HG02970 (cell line): ENCODE data around the gene FAM187B.
"Not testable (repeated sequence)": the region's sequence is repeated elsewhere in the genome, so short reads cannot be mapped to it uniquely, and the experiment has no call there.

ENCODE experiments used
- ATAC-seq: cut with Tn5 transposase; IDR thresholded peaks from one replicate; pipeline ENCODE4 v1.9.1; 2021; ENCODE audit warnings: mild to moderate bottlenecking, moderate library complexity, moderate number of reproducible peaks; ENCODE audit not compliant: unreplicated experiment, low FRiP score

FAM187B gene

GRCh38 chr19:35216016-35216832 lies 12.3 kb downstream of the FAM187B start:
- ATAC-seq = no peak

GRCh38 chr19:35214766-35215422 lies 13.6 kb downstream of the FAM187B start:
- no peak for ATAC-seq

- ATAC-seq = peak; percentile 54
These were observed 14.6 kb downstream of the FAM187B start for GRCh38 chr19:35213663-35214632.

DNA sequence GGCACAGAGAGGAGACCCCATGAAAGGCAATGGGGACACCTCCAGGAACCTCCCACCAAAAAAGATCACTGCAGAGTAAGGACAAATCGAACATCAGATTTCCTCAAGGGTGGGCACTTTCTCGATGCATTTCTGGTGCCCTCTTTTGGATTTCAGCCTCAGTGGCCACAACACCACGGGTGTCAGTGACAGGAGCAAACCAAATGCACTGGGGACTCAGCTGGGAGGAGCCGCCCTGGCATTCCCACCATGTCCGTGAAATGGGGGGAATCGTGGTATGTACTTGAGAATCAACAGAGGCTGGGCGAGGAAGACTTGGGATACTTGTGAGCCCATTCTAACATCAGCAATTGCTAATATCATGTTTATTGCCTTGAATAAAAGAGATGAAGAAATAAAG lies 16.3 kb downstream of the FAM187B start:
- ATAC-seq = no peak

- no peak for ATAC-seq
These were observed 16.9 kb downstream of the FAM187B start for GRCh38 chr19:35211545-35212230.

GRCh38 chr19:35209646-35210045 lies 18.9 kb downstream of the FAM187B start:
- no peak for ATAC-seq

GRCh38 chr19:35208121-35208520 lies 20.4 kb downstream of the FAM187B start:
- no peak for ATAC-seq

DNA sequence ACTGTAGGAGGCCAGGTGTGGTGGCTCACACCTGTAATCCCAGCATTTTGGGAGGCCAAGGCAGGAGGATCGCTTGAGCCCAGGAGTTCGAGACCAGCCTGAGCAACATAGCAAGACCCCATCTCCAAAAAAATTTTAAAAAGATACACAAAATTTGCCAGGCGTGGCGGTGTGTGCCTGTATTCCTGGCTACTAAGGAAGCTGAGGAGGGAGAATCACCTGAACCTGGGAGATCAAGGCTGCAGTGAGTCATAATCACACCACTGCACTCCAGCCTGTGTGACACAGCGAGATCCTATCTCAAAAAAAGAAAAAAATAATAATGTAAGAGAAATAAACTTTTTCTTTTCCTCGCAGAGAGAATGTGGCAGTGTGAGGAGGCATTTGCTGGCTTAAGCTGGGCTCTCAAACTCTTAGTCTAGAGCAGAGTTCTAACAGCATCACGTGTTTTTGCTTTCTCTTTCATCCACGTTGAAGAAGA lies 21.1 kb downstream of the FAM187B start:
- no peak for ATAC-seq

DNA sequence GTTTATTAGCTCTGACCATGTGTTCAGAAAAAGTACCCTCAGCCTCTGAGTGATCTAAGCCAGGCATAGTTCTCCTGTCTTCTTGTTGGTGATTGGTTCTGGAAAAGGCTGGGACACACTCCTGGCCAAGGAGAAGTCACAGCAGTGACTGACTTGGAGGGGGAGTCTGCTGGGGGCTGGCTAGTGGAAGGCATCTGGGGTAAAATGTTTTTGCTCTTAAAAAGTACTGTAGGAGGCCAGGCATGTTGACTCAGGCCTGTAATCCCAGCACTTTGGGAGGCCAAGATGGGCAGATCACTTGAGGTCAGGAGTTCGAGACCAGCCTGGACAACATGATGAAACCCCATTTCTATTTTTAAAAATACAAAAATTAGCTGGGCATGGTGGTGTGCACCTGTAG lies 21.7 kb downstream of the FAM187B start:
- no peak for ATAC-seq

DNA sequence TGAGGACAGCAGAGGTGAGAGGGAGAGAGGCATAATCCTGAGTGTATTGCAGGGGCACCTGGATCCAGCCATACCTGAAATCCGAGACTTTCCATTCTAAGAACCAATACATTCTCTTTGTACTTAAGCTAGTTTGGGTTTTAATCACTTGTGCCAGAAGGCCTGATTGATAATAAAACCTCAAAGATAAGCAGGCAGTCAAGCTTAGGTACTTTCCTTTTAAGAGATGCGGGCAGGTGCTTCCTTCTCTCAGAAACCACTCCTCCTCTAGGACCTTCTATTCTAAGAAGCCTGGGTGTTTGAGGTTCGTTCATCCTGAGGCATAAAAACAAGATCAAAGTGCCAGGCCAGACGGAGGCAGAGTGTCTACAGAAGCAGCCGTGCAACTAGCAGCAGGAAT lies 22.2 kb downstream of the FAM187B start:
- no peak for ATAC-seq

GRCh38 chr19:35205733-35206323 lies 22.7 kb downstream of the FAM187B start:
- ATAC-seq = no peak

DNA sequence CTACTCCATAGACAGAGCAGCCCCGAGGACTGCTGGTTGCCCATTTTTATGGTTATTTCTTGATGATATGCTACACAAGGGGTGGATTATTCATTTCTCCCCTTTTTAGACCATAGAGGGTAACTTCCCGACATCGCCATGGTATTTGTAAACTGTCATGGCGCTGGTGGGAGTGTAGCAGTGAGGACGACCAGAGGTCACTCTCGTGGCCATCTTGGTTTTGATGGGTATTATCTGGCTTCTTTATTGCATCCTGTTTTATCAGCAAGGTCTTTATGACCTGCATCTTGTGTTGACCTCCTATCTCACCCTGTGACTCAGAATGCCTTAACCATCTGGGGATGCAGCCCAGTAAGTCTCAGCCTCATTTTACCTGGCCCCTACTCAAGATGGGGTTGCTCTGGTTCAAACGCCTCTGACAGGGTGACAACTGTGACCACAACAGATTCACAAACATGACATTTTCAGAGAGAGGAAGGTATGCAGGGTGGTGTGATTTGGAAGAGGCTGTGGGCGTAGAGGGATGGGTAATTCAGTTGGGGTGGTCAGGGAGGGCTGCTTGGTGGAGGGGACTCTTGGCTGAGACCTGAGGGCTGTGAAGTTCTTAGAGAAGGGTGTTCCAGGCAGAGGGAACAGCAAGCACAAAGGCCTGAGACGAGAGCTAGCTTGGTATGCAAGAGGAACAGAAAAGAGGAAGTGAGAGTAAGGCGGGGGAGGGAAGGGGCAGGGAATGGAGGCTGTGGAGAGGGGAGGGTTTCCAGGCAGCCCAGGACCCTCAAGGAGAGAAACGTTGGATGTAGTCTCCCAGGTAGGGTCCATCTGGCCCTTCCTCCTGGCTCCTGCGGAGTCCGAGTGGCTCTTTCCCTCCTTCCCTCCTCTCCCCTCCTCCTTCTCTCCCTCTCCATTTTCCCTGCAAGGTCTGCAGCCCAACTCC lies 23.5 kb downstream of the FAM187B start:
- ATAC-seq = no peak

- no peak for ATAC-seq
These were observed 25.5 kb downstream of the FAM187B start for GRCh38 chr19:35202722-35203688.

GRCh38 chr19:35199481-35199880 lies 29.1 kb downstream of the FAM187B start:
- ATAC-seq = no peak

DNA sequence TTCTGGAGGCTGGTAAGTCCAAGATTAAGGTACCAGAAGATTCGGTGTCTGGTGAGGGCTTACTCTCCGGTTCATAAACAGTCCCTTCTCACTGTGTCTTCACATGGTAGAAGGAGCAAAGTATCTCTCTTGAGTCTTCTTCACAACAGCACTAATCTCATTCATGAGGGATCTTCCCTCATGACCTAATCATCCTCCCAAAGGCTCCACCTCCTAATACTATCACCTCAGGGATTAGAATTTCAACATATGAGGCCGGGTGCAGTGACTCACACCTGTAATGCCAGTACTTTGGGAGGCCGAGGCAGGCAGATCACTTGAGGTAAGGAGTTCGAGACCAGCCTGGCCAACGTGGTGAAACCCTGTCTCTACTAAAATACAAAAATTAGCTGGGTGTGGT lies 31.7 kb downstream of the FAM187B start:
- not testable (repeated sequence) for ATAC-seq

DNA sequence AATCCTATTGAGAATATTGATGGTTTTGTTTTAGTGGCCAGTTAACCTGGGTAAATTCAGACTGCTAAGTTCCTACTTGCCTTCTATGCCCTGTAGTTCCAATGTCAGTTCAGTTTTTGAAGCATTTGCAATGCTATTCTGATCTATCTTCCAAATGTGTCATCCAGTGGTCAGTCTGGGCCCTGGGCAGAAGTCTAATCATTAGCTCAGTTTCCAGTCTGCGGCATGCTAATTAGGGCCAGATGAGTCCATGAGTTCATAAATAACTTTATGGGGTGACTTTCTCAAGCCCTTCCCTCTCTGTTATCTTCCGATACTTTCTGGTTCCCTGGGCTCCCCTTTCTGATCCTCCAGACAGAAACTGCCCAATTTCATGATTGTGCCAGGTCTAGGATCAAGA lies 32.7 kb downstream of the FAM187B start:
- ATAC-seq = no peak
